Panc1 (cell line): ENCODE data around the gene SPATA24. TPM values are rescaled to one million over a fixed set of nuclear protein-coding genes. Genes with fewer than 3 reads are reported as not detected.

Source experiments
- ATAC-seq: fragments of 200-7000 bp; cut with Tn5 transposase; 2 replicates; pipeline ENCODE4 v1.9.1; 2020; ENCODE audit warnings: mild to moderate bottlenecking, moderate library complexity
- BruUV-seq: library from RNA; stranded (reverse); fragments of 400-500 nt; replicated peaks from 2 replicates; lab custom pipeline; 2021; lab: Mats Ljungman, UMichigan
- CTCF ChIA-PET: fragments of 300-600 bp; sonication (Branson Sonifier 250); formaldehyde crosslinking; loops from one replicate; lab custom pipeline; 2022; ENCODE audit warnings: antibody characterized with exemption; lab: Charles Lee
- POLR2A ChIA-PET: fragments of 300-600 bp; sonication (Branson Sonifier 250); formaldehyde crosslinking; loops from one replicate; lab custom pipeline; 2022; ENCODE audit warnings: antibody characterized with exemption; lab: Charles Lee
- DNase-seq: peaks from one replicate; pipeline ENCODE4 v3.0.0-alpha.2; 2010; ENCODE audit warnings: low read depth, low spot score
- H3K27ac ChIP-seq: 2 replicates; pipeline ENCODE4 v1.5.1; 2011; ENCODE audit warnings: mild to moderate bottlenecking, low read length, inconsistent platforms
- H3K27me3 ChIP-seq: fragments of 200-500 bp; sonication (Bioruptor generic); 2 replicates; pipeline ENCODE4 v1.6.0; 2014; ENCODE audit warnings: low read length, inconsistent platforms; ENCODE audit not compliant: control insufficient read depth, insufficient read depth
- H3K36me3 ChIP-seq: fragments of 200-500 bp; sonication (Bioruptor generic); 2 replicates; pipeline ENCODE4 v1.5.1; 2014; ENCODE audit warnings: inconsistent platforms, mild to moderate bottlenecking, low read length, moderate library complexity; ENCODE audit not compliant: control insufficient read depth, insufficient read depth
- H3K4me1 ChIP-seq: 2 replicates; pipeline ENCODE4 v1.5.1; 2011; ENCODE audit warnings: inconsistent platforms, mild to moderate bottlenecking, low read length, moderate library complexity; ENCODE audit not compliant: control insufficient read depth, insufficient read depth
- H3K4me3 ChIP-seq, 2 experiments: 2 replicates each; pipeline ENCODE4 v1.5.1; 2011 to 2012; ENCODE audit warnings: low read depth in 2 of 2, low read length in 2 of 2, mild to moderate bottlenecking in 2 of 2, inconsistent platforms in 1 of 2, moderate library complexity in 1 of 2
- H3K9me3 ChIP-seq: fragments of 200-500 bp; sonication (Bioruptor generic); 2 replicates; pipeline ENCODE4 v1.5.1; 2014; ENCODE audit warnings: low read depth, mild to moderate bottlenecking, inconsistent platforms, low read length, moderate library complexity; ENCODE audit not compliant: control insufficient read depth, insufficient read depth
- POLR2AphosphoS5 ChIP-seq: IDR thresholded peaks from 2 replicates; pipeline ENCODE4 v1.6.1; 2012; ENCODE audit warnings: mild to moderate bottlenecking, low read depth, low read length, moderate library complexity
- SIN3A ChIP-seq: IDR thresholded peaks from 2 replicates; pipeline ENCODE4 v1.6.1; 2012; ENCODE audit warnings: low read depth, mild to moderate bottlenecking, low read length, moderate library complexity, borderline replicate concordance; ENCODE audit not compliant: insufficient read depth
- TCF7L2 ChIP-seq: IDR thresholded peaks from 2 replicates; pipeline ENCODE4 v1.6.1; 2011; ENCODE audit warnings: mild to moderate bottlenecking, low read depth, low read length, inconsistent platforms
- in situ Hi-C: cut with HindIII; loops from 2 replicates; pipeline ENCODE4 v1.10.0; 2016; ENCODE audit warnings: low sequenced_read_pairs, low pct_unique_long_range_greater_than_20kb
- intact Hi-C: fragments of 100-400 bp; cut with micrococcal nuclease; formaldehyde crosslinking; loops from one replicate; pipeline ENCODE4 v1.10.0; 2022; ENCODE audit not compliant: unreplicated experiment
- total RNA-seq: library from RNA; stranded (reverse); gene quantifications from one replicate; pipeline ENCODE4 v1.2.1, GENCODE V29; 2021; ENCODE audit not compliant: unreplicated experiment
- TF ChIP-seq, protein P1 (sequence below), 2 experiments: IDR thresholded peaks; 2 replicates each; pipeline ENCODE4 v1.6.1; 2011 to 2012; ENCODE audit warnings: low read depth in 2 of 2, control low read depth in 1 of 2, low read length in 1 of 2, mild to moderate bottlenecking in 1 of 2, moderate library complexity in 1 of 2; ENCODE audit not compliant: insufficient read depth in 1 of 2
- TF ChIP-seq, protein P2 (sequence below): fragments of 450-650 bp; IDR thresholded peaks from 2 replicates; pipeline ENCODE4 v1.5.1; 2017; ENCODE audit warnings: mild to moderate bottlenecking

Gene SPATA24
- total RNA-seq, 1 experiment from 2014 or later, result 5.5 TPM

DNA sequence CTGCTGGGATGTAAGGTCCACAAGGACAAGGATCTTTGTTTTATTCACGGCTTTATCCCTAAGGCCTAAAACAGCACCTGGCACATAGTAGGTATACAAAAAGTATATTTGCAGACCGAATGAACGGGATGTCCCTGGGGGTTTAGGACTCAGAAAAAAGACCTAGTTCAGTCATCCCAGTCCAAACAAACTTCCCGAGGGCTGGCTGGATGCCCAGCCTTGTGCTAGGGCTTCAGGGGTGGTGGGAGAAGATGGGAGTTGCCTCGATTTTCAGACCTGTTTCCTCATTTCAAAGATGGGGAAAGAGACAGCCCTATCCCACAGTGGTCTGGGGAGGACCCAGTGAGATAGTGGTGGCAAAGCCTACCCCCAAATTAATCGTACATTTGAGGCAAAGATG, 6.0 kb downstream of the SPATA24 start:
- POLR2A ChIA-PET, result no interaction called here
- BruUV-seq, result TSS peak; percentile 43
- Histone ChIP-seq H3K4me3 (no peak overlapping the region), H3K36me3 (no peaks in the 10 kb centered on the region), H3K4me1 (peaks cover 14% of the 10 kb centered on the region), H3K27me3 (no peaks in the 10 kb centered on the region), H3K27ac (no peak overlapping the region), H3K9me3 (no peaks in the 10 kb centered on the region)
- ATAC-seq (no peak), DNase-seq (no peak)
- CTCF ChIA-PET, result no interaction called here
- TF ChIP-seq TCF7L2, result no peak
- TF ChIP-seq POLR2AphosphoS5, result no peak
- TF ChIP-seq, protein P1, sequence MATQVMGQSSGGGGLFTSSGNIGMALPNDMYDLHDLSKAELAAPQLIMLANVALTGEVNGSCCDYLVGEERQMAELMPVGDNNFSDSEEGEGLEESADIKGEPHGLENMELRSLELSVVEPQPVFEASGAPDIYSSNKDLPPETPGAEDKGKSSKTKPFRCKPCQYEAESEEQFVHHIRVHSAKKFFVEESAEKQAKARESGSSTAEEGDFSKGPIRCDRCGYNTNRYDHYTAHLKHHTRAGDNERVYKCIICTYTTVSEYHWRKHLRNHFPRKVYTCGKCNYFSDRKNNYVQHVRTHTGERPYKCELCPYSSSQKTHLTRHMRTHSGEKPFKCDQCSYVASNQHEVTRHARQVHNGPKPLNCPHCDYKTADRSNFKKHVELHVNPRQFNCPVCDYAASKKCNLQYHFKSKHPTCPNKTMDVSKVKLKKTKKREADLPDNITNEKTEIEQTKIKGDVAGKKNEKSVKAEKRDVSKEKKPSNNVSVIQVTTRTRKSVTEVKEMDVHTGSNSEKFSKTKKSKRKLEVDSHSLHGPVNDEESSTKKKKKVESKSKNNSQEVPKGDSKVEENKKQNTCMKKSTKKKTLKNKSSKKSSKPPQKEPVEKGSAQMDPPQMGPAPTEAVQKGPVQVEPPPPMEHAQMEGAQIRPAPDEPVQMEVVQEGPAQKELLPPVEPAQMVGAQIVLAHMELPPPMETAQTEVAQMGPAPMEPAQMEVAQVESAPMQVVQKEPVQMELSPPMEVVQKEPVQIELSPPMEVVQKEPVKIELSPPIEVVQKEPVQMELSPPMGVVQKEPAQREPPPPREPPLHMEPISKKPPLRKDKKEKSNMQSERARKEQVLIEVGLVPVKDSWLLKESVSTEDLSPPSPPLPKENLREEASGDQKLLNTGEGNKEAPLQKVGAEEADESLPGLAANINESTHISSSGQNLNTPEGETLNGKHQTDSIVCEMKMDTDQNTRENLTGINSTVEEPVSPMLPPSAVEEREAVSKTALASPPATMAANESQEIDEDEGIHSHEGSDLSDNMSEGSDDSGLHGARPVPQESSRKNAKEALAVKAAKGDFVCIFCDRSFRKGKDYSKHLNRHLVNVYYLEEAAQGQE (IDR thresholded peaks at IDR 0.05; ENCODE audit: insufficient read depth in 1 of 2, low read depth in 2 of 2, low read length in 1 of 2), result no peak
- no peak for TF ChIP-seq SIN3A
- TF ChIP-seq, protein P2, sequence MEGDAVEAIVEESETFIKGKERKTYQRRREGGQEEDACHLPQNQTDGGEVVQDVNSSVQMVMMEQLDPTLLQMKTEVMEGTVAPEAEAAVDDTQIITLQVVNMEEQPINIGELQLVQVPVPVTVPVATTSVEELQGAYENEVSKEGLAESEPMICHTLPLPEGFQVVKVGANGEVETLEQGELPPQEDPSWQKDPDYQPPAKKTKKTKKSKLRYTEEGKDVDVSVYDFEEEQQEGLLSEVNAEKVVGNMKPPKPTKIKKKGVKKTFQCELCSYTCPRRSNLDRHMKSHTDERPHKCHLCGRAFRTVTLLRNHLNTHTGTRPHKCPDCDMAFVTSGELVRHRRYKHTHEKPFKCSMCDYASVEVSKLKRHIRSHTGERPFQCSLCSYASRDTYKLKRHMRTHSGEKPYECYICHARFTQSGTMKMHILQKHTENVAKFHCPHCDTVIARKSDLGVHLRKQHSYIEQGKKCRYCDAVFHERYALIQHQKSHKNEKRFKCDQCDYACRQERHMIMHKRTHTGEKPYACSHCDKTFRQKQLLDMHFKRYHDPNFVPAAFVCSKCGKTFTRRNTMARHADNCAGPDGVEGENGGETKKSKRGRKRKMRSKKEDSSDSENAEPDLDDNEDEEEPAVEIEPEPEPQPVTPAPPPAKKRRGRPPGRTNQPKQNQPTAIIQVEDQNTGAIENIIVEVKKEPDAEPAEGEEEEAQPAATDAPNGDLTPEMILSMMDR, result no peak
- intact Hi-C loops (loop anchor here (10.0 kb wide), 1 partner anchor 113 kb away; no protein-coding TSS in a partner anchor), in situ Hi-C loops (no loop called here)

DNA sequence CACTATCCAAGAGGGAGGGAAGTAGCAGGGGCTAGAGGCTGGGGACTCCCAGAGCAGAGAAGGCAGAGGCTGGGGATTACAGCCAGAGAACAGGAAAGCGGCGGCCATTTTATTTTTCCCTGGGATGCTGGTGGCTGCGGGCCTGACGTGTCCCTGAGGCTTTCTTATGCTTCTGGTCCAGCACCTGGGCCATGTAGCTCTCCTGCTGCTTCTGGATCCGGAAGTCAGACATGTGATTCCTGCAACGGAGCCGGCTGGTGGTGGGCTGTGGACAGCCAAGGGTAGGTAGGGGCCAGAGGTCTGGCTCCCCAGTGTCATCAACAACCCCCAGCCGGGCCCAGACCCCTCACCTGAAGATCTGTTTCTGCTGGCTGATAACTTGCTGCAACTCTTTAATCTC, 7.2 kb downstream of the SPATA24 start:
- no TSS peak for BruUV-seq
- H3K9me3 ChIP-seq, result no peaks in the 10 kb centered on the region
- peaks cover 14% of the 10 kb centered on the region for H3K4me1 ChIP-seq
- ChIA-PET CTCF (no interaction called here), POLR2A (interaction anchor here (0.5 to 0.6 kb wide), 2 partner anchors 9 to 103 kb away, joined by 4 to 5 read pairs; partner anchors contain the start of gene MATR3)
- no peak for TF ChIP-seq SIN3A
- TF ChIP-seq, protein P1 (IDR thresholded peaks at IDR 0.05; ENCODE audit: insufficient read depth in 1 of 2, low read depth in 2 of 2, low read length in 1 of 2), result no peak
- TF ChIP-seq TCF7L2, result no peak
- TF ChIP-seq, protein P2, result no peak
- no peak for TF ChIP-seq POLR2AphosphoS5
- in situ Hi-C loops (no loop called here), intact Hi-C loops (loop anchor here (10.0 kb wide), 1 partner anchor 112 kb away; no protein-coding TSS in a partner anchor)
- H3K27me3 ChIP-seq, result no peaks in the 10 kb centered on the region
- H3K27ac ChIP-seq, result no peak overlapping the region
- H3K36me3 ChIP-seq, result peaks cover 2% of the 10 kb centered on the region; the same call in 1 of the 2 replicates
- ATAC-seq (no peak), DNase-seq (no peak)
- no peak overlapping the region for H3K4me3 ChIP-seq
